Testis (tissue), 3 donors: ENCODE measurements around the gene CBX8. TPM values are rescaled to one million over a fixed set of nuclear protein-coding genes. Genes with fewer than 3 reads are reported as not detected.
"Not testable (repeated sequence)": the region's sequence is repeated elsewhere in the genome, so short reads cannot be mapped to it uniquely, and the experiment has no call there.

Source experiments
- DNase-seq: peaks from one replicate; pipeline ENCODE4 v3.0.0-alpha.2; 2019
- H3K27ac ChIP-seq, 2 donors: fragments of 200-600 bp; sonication (generic); one replicate each; pipeline ENCODE4 v1.5.1; 2019
- H3K27me3 ChIP-seq: fragments of 200-600 bp; sonication (generic); one replicate; pipeline ENCODE4 v1.5.1; 2019
- H3K36me3 ChIP-seq: fragments of 200-600 bp; sonication (generic); one replicate; pipeline ENCODE4 v1.5.1; 2017; ENCODE audit warnings: low read depth; ENCODE audit errors: missing control alignments
- H3K4me1 ChIP-seq: fragments of 200-600 bp; sonication (generic); one replicate; pipeline ENCODE4 v1.5.1; 2019
- H3K4me3 ChIP-seq, 2 donors: fragments of 200-600 bp; sonication (generic); one replicate each; pipeline ENCODE4 v1.5.1; 2017 to 2019
- H3K9me3 ChIP-seq: fragments of 200-600 bp; sonication (generic); one replicate; pipeline ENCODE4 v1.5.1; 2017
- CTCF ChIP-seq, 3 experiments: fragments of 450-650 bp in 2 of 3; fragments of 200-600 bp in 1 of 3; sonication (generic) in 1 of 3; IDR thresholded peaks; one replicate each; pipeline ENCODE4 v1.5.1; 2016 to 2019; ENCODE audit warnings: antibody characterized with exemption in 3 of 3, mild to moderate bottlenecking in 2 of 3, moderate library complexity in 1 of 3
- POLR2A ChIP-seq: fragments of 450-650 bp; IDR thresholded peaks from one replicate; pipeline ENCODE4 v1.6.1; 2017; ENCODE audit warnings: antibody characterized with exemption, mild to moderate bottlenecking, moderate library complexity
- WGBS, 2 donors: methylation state at CpG; one replicate each; pipeline ENCODE4 v1.1.5; 2018; 5-methylcytosine and 5-hydroxymethylcytosine counted together
- intact Hi-C: fragments of 100-400 bp; cut with DNase I; formaldehyde crosslinking; loops from one replicate; pipeline ENCODE4 v1.15.1; 2023; ENCODE audit warnings: low total_unique reads
- polyA plus RNA-seq: library from polyadenylated mRNA; stranded (reverse); fragments of 350-450 nt; fragmentation: Illumina TruSeq; extraction: RNeasy Lipid Tissue Mini Kit (QIAGEN cat#74804); gene quantifications from one replicate; pipeline ENCODE4 v1.2.3, GENCODE V29; 2014; ENCODE audit warnings: low read depth, low replicate concordance; ENCODE audit not compliant: insufficient read depth
- total RNA-seq, 2 donors: library from RNA; depleted of rRNA; stranded (reverse); fragments of >200 nt; gene quantifications; one replicate each; pipeline ENCODE4 v1.2.3, GENCODE V29; 2016

The CBX8 gene
- total and polyA plus RNA-seq, 3 donors from 2014 or later = 13.8 to 22.4 (median 13.9) TPM

GRCh38 chr17:79774561-79774975 lies 22.3 kb downstream of the CBX8 start:
- WGBS, 2 donors = 61 to 75% methylated on average over 8 of the region's 8 CpGs
- Histone ChIP-seq H3K4me3 (no peak overlapping the region), H3K9me3 (no peaks in the 10 kb centered on the region), H3K36me3 (no peaks in the 10 kb centered on the region), H3K27ac (no peak overlapping the region), H3K27me3 (no peaks in the 10 kb centered on the region), H3K4me1 (peaks cover 4% of the 10 kb centered on the region)
- intact Hi-C loops = no loop called here
- no peak for DNase-seq
- TF ChIP-seq POLR2A (no peak), CTCF (IDR thresholded peaks at IDR 0.05) (no peak)

GRCh38 chr17:79772726-79773125 lies 24.2 kb downstream of the CBX8 start:
- H3K4me1 ChIP-seq, H3K27ac ChIP-seq, H3K4me3 ChIP-seq, DNase-seq, H3K36me3 ChIP-seq, H3K9me3 ChIP-seq, H3K27me3 ChIP-seq, intact Hi-C loops: not testable (repeated sequence)
- WGBS, 2 donors = 89 to 91% methylated on average over 6 to 9 of the region's 9 CpGs

- Histone ChIP-seq H3K4me1 (no peaks in the 10 kb centered on the region), H3K27ac (no peak overlapping the region), H3K4me3 (no peak overlapping the region), H3K36me3 (no peaks in the 10 kb centered on the region), H3K27me3 (no peaks in the 10 kb centered on the region), H3K9me3 (no peaks in the 10 kb centered on the region)
- no peak for DNase-seq
- TF ChIP-seq CTCF (IDR thresholded peaks at IDR 0.05) (no peak), POLR2A (no peak)
- intact Hi-C loops = no loop called here
- 96% methylated on average over 6 of the region's 6 CpGs for WGBS, 2 donors
Measured at GRCh38 chr17:79771276-79771675, 25.6 kb downstream of the CBX8 start.

- H3K9me3 ChIP-seq = no peaks in the 10 kb centered on the region
- no peak for TF ChIP-seq CTCF (IDR thresholded peaks at IDR 0.05)
- no peak for TF ChIP-seq POLR2A
- no peak overlapping the region for H3K4me3 ChIP-seq
- no peaks in the 10 kb centered on the region for H3K27me3 ChIP-seq
- H3K27ac ChIP-seq = no peak overlapping the region
- H3K4me1 ChIP-seq = no peaks in the 10 kb centered on the region
- no peak for DNase-seq
- no peaks in the 10 kb centered on the region for H3K36me3 ChIP-seq
- intact Hi-C loops = no loop called here
- WGBS, 2 donors = 87 to 94% methylated on average over 15 to 28 of the region's 28 CpGs
Measured at GRCh38 chr17:79769570-79770506, 27.0 kb downstream of the CBX8 start.

GRCh38 chr17:79765708-79766107 lies 31.2 kb downstream of the CBX8 start:
- H3K4me3 ChIP-seq = no peak overlapping the region
- TF ChIP-seq POLR2A = no peak
- no peak for TF ChIP-seq CTCF (IDR thresholded peaks at IDR 0.05)
- DNase-seq = no peak
- no peaks in the 10 kb centered on the region for H3K27me3 ChIP-seq
- WGBS, 2 donors = 90 to 91% methylated on average over 3 of the region's 3 CpGs
- no peaks in the 10 kb centered on the region for H3K9me3 ChIP-seq
- H3K36me3 ChIP-seq = no peaks in the 10 kb centered on the region
- intact Hi-C loops = no loop called here
- H3K27ac ChIP-seq = no peak overlapping the region
- no peaks in the 10 kb centered on the region for H3K4me1 ChIP-seq
